Right kidney (tissue), 9 donors: ENCODE results near the gene IBTK.
"Not testable (repeated sequence)": the region's sequence is repeated elsewhere in the genome, so short reads cannot be mapped to it uniquely, and the experiment has no call there.

Source experiments
- DNase-seq: peaks from one replicate; pipeline ENCODE4 v3.0.0-alpha.2; 2016
- long read RNA-seq, 8 donors: transcript quantifications; one replicate each; lab custom pipeline, GENCODE V29; 2026

Gene IBTK
- long read RNA-seq, donor 1: 0 reads
- long read RNA-seq, donor 2: 0 reads
- long read RNA-seq, donor 3, full-length matches to known transcripts: 2 of 2 reads
- long read RNA-seq, donor 3, partial matches to known transcripts: 0 of 2 reads
- long read RNA-seq, donor 3, other reads (novel, unspliced or antisense): 0 of 2 reads
- long read RNA-seq, donor 4, partial matches to known transcripts: 18 of 19 reads
- long read RNA-seq, donor 4, other reads (novel, unspliced or antisense): 0 of 19 reads
- long read RNA-seq, donor 5: 0 reads
- long read RNA-seq, donor 6, full-length matches to known transcripts: 1 of 1 reads
- long read RNA-seq, donor 6, partial matches to known transcripts: 0 of 1 reads
- long read RNA-seq, donor 6, other reads (novel, unspliced or antisense): 0 of 1 reads
- long read RNA-seq, donor 7, full-length matches to known transcripts: 4 of 9 reads
- long read RNA-seq, donor 7, partial matches to known transcripts: 5 of 9 reads
- long read RNA-seq, donor 7, other reads (novel, unspliced or antisense): 0 of 9 reads
- long read RNA-seq, donor 8, partial matches to known transcripts: 5 of 5 reads
- long read RNA-seq, donor 8, other reads (novel, unspliced or antisense): 0 of 5 reads

- DNase-seq: peak; percentile 98
Observed at GRCh38 chr6:82247505-82248272, at the start of gene IBTK. Gene IBTK, minus strand, starts transcription at chr6:82247744. Its CDS starts 7,258 bp downstream, at chr6:82240486.

DNA sequence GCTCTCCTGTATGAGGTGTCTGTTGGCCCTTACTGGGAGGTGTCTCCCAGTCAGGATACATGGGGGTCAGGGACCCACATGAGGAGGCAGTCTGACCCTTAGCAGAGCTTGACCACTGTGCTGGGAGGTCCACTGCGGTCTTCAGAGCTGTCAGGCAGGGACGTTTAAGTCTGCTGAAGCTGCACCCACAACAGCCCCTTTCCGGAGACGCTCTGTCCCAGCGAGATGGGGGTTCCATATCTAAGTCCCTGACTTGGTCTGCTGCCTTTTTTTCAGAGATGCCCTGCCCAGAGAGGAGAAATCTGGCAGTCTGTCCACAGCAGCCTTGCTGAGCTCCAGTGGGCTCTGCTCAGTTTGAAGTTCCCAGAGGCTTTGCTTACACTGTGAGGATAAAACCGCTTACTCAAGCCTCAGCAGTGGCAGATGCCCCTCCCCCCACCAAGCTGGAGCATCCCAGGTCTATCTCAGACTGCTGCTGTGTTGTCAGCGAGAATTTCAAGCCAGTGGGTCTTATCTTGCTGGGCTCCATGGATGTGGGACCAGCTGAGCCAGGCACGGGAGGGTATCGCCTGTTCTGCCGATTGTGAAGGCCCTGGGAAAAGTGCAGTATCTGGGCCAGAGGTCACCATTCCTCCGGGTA, 36.3 kb upstream of the IBTK start:
- no peak for DNase-seq

DNA sequence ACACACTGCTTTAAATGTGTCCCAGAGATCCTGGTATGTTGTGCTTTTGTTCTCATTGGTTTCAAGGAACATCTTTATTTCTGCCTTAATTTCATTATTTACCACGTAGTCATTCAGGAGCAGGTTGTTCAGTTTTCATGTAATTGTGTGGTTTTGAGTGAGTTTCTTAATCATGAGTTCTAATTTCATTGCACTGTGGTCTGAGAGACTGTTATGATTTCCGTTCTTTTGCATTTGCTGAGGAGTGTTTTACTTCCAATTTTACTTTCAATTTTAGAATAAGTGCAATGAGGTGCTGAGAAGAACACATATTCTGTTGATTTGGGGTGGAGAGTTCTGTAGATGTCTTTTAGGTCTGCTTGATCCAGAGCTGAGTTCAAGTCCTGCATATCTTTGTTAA, 34.0 kb upstream of the IBTK start:
- DNase-seq: not testable (repeated sequence)

- DNase-seq: no peak
Observed at GRCh38 chr6:82277686-82278085, 30.1 kb upstream of the IBTK start.

DNA sequence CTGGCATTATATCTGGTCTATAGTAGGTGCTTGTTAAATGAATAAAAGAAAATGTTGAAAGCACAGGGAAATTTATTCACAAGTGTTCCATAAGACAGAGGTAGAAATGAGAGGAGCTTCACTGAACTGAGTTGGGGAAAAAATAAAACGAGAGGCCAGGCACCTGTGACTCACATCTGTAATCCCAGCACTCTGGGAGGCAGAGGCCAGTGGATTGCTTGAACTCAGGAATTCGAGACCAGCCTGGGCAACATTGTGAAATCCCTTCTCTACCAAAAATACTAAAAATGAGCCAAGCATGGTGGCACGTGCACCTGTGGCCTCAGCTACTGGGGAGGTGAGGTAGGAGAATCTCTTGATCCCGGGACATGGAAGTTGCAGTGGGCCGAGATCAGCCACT, 28.1 kb upstream of the IBTK start:
- DNase-seq: no peak

DNA sequence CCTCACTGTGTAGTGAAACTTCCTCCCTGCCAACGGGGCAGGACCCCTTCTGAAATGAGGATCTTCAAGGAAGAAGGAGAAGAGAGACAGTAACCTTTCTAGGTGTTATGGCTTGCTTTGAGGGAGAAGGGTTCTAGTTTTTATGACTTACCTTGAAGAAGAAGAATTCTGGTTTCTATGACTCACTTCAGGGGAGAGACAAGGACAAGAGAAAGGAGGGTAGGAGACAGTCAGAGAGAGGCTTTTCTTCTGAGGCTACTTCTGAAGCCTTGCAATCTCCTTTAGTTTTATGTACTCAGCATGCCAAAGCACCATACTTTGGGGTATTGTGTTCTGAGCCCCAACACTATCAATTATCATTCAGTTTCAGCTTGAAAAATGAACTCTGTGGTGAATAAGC, 25.8 kb upstream of the IBTK start:
- DNase-seq: no peak

DNA sequence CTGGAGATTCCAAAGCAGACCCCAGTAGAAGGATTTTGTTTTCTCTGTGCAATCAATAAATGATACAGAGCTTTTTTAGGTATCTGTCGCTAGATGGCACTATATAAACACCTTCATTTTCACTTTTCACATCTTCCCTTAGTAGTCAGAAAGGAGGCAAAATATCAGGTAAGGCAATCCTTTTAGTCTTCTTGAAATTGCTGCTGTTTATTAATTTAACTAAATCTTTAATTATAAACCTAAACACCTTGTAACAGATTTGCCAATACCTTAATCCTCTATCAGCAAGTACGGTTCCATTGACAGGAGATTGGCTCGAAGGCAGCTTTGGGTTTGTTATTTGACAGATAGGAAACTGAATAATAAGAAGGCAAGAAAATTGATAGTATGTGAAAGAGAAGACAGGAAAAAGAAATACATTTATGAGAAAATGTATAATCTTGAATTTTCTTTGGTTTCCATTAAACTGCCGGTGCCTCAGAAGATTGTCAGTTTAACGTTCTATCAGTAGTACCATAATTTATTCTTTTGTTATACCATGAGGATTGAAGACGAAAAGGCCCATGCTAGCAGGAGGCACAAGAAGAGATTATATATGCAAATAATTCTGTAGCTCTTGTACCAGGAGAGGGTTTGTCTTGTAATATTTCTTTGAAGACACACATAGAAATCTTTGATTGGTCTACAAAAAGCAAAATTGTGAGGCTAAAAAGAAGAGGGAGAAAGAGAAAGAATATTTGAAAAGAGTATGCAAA, 23.5 kb upstream of the IBTK start:
- DNase-seq: no peak

DNA sequence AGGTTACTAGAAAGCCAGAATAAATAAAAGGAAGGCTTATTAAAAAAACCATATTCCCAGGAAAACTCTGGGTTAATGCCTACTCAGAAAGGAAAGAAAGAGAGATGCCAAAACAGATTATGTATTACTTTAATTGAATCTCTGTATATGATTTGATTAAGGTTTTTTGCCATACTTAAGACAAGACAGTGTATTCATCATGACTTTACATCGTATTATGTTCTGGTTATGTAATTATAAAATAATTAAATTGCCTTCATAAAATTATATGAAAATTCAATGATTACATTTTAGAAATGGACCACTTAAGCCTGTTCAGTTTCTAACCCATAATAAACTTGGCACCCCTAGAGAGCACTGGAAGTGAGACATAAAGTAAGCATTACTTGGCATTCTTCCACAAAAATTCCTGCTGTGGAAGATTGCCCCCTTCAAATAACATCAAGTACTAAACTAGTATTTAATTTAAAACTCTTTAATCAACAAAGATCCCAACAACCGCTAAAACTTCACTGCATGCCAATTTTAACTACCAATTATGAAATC, 20.8 kb upstream of the IBTK start:
- DNase-seq: no peak

GRCh38 chr6:82264824-82265223, 17.3 kb upstream of the IBTK start:
- no peak for DNase-seq

DNA sequence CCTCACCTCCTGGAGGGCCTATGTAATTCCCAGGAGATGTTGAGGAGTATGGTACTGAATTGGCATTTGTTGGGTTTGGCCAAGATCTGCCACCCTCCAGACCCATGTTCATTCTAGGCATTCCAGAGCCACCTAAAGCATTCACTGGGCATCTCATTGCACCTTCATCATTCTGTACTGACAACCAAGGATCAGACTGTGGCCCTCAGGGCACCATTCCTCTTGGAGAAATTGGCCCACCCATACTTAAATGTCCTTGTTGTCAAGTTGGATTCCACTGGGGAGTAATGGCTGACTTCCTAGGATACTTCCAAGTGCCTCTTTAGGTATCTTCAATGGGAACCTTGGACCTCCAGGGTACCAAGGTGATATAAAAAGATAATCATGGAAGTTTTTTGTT, 16.8 kb upstream of the IBTK start:
- no peak for DNase-seq

- DNase-seq: no peak
Observed at GRCh38 chr6:82263916-82264315, 16.4 kb upstream of the IBTK start.

GRCh38 chr6:82260997-82261732, 13.6 kb upstream of the IBTK start:
- no peak for DNase-seq

GRCh38 chr6:82259389-82259788, 11.8 kb upstream of the IBTK start:
- DNase-seq: no peak

- DNase-seq: no peak
Observed at GRCh38 chr6:82257088-82257774, 9.7 kb upstream of the IBTK start.

DNA sequence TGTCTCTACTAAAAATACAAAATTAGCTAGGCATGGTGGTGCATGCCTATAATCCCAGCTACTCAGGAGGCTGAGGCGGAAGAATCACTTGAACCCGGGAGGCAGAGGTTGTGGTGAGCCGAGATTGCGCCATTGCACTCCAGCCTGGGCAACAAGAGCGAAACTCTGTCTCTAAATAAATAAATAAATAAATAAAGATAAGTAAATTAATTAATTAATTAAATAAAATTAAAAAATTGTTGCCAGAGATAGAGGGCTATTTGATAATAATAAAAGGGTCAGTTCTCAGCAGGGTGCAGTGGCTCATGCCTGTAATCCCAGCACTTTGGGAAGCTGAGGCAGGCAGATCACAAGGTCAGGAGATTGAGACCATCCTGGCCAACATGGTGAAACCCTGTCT, 7.2 kb upstream of the IBTK start:
- DNase-seq: not testable (repeated sequence)

- DNase-seq: no peak
Observed at GRCh38 chr6:82251942-82252341, 4.4 kb upstream of the IBTK start.

DNA sequence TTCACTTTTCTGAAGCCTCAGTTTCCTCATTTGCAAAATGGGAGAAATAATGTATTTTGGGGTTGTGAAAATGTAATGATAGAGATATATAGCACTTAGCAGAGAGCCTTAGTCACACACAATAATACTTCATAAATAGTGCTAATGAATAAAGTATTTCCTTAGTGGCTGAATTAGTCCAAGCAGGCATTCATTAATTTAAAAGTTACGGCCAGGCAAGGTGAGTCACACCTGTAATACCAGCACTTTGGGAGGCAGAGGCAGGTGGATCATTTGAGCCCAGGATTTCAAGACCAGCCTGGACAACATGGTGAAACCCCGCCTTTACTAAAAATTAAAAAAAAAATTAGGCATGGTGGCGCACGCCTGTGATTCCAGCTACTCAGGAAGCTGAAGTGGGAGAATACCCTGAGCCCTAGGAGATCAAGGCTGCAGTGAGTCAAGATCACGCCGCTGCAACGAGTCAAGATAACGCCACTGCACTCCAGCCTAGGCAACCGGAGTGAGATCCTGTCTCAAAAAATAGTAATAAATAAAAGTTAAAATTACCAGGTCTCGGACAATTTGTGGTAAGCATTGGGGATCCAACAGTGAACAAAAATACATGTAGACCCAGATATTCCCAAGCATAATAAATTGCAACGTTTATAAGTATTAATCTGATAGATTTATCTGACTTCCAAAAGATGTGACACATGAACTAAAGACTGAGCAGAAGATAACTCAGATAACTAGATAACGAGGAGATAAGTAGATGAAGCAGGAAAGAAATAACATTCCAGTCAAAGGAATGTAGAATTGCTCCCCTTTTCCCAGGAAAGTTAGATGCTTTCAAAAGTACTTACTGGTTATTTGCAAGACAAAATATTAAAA, 2.1 kb upstream of the IBTK start:
- DNase-seq: no peak

- DNase-seq: no peak
Observed at GRCh38 chr6:82248273-82248735, 760 bp upstream of the IBTK start.
